GM18861 (cell line): ENCODE results near the gene DOCK11.
A peak's percentile ranks its signal among the peaks of the same experiment; 100 is the strongest.

ENCODE experiments used
- ATAC-seq: cut with Tn5 transposase; IDR thresholded peaks from one replicate; pipeline ENCODE4 v1.9.1; 2021; ENCODE audit not compliant: unreplicated experiment

The DOCK11 gene

DNA sequence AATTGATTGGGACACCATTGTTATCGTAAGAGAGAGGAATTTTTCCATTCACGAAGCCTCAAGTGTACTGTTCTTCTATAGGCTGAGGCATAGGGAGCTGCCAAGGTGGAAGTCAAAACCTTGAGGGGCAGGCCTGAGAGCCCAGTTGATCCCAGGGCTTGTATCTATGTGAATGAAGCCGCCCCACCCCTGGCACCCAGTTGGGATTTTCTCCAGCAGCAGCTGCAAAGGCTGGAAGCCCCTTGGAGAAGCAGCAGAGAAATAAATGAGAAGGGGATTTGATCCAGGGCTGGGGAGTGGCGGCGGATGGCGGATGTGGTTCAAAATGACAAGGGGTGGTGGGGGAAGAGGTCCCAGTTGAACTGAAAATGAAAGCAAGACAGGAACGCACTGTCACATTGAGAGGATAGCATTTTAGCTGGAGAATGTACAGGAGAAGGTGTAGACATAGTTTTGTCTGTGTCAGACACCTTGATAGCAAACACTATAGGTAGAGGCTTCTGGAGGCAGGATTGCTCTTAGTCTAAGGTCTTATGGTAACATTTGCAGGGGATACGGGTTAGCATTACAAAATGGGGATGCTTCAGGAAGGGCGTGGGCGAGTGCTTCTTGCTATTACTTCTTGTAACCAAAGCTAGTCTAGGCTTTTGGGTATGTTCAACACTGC is 32.6 kb downstream of the DOCK11 start:
- peak; percentile 47 for ATAC-seq

DNA sequence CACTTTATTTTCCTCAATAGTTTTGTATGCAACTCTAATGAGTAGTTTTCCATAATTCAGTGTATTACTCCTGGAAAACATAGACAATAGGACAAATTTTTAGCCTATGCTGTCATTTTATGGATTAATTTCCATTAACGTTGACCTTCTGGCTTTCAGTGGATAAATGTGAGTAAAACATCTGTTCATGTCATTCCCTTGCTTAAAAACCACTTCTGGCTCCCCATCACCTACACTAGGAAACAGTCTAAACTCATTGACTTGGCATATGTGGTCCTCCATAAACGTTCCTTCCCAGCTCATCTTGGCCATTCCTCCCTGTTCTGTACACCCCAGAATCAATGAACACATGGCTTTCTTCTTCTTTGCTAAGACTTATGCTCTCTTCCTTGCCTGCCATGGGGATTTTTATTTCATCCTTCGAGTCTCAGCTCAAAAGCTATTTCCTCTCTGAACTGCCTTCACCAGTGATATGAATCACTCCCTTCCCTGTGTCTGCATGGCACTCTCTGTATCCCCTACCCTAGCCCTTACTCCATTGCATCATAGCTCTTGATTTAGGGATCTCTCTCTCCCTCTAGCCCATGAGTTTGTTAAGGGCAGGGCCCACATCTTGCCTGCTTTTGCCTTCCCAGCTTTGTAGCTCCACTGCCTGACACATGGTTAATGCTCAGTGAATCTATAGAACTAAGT is 34.8 kb downstream of the DOCK11 start:
- no peak for ATAC-seq

DNA sequence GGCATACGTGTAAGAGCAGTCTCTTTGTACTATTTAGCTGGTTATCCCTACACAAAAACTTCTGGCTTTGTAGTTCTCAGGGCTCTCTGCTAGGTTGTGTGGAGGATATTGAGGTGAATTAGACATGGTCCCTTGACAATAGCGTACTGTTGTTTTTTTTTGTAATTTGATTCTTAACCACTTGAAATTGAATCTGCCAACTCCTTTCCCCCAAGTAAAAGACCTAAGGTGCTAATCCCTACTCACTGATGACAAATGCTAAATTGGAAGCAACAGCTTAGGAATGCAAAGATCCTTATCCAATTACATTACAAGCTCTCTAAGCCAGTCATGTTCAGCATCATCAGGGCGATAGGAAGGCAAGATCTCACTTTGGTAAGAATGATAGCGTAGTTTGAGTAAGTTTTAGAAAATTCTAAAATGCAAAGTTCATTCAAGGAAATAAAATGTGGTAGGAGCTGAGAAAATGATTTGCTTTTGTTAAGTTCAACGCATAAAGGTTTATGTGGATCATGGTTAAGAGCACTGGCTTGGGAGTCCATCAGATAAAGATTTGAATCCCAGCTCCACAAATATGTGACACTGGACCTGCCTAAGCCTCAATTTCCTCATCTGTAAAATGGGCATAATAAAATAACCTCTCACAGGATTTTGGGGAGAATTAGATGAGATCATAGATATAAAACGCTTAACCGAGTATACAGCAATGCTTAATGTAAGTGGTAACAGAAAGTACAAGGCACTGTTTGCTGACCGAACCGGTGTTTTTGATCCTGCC is 39.3 kb downstream of the DOCK11 start:
- no peak for ATAC-seq

DNA sequence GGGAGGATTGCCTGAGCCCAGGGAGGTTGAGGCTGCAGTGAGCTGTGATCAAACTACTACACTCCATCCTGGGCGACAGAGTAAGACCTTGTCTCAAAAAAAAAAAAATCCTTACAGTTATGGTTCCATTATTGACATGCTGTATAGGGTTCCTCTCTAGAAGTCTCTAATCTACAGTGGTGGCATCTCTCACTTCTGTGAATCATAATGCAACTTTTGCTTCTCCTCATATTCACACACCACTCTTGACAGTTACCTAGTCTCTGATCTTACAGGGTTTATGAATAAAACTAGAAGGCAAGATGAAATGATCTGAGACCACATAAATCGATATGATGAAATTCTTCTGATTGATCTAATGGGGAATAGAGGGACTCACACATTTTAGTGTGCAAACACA is 40.6 kb downstream of the DOCK11 start:
- peak; percentile 58 for ATAC-seq

DNA sequence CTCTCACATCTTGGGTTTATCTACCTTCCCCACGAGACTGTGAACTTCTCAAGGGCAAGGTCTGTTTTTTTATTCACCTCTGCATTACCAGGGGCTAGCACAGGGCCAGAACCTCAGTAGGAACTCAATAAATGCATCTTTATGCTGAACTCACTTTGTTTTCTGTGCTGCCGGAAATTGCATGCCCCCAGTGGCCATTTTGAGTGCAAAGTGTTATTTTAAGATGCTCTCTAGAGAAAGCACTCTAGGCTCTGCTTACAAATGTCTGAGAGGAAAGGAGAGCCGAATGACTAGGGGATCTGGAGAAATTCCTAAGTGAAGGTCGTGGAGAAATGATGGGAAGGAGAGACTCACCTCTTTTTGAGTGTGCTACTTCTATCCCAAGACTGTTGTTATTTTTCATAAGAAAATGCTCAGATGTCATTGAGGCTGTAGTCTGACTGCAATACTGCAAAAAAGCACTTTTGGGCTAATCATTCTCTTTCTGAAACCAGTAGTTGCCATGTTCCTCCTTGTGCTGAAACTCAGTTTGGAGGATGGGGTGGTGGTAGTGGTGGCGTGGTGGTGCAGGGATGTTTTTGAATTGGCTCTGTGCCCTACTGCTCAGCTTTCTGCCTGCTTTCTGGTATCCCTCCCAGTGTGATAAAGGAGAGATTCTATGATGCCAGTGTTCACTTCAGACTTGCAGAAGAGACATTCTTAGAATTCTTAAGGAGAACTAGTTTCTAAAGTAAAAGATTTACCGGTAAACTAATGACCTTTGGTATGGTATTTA is 41.3 kb downstream of the DOCK11 start:
- peak; percentile 65 for ATAC-seq

DNA sequence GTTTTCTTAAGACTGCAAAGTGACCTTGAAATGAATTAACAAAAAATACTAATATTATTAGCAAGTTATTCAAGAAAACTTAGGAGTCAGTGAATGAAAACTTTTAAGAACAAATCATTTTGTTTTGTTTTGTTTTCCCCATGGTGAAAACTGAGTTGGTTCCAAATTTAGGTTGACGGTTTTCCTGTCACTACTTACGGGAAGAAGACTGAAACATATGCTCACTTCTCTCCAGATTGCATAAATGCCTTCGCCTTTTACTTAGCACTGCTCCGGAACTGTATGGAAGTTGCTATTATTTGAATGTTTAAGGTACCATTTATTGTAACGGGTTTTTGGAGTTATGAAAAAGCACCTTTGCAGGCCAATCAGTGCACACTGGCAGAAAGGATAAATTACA is 42.8 kb downstream of the DOCK11 start:
- ATAC-seq = no peak

DNA sequence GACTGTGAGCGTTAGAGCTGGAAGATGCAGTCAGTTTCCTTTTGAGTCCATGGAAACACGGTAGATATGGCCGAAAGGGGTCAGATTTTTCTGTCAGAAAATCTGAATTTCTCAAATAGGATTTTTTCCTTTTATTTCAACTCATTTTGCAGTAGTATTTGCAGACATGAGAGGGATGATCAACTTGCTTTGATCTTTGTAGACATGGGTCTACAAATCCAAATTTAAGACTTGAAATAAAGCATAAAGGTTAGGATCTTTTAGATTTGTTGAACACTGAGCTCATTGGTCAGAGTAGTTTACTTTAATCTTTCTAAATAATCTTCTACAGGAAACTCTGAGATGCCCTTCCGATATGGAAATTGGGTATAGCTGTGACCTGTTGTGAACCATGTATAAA is 44.7 kb downstream of the DOCK11 start:
- ATAC-seq = no peak

DNA sequence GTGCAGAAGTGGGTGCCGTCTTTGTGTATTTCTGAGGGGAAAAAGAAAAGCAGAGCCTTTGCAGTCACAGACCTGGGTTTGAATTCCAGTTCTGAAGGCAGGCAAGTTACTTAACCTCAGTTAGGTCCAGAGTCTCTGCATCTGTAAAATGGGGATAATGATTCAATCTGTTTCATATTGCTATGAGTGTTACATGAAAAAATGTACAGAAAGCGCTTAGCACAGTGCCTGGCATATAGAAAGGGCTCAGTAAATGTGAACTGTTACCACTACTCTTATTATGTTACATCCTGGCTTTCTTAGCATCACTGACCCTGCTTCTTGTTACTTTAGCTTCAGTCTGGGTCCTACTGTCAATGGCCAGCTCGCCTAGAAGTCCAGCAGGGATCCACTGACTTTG is 45.9 kb downstream of the DOCK11 start:
- ATAC-seq = no peak

DNA sequence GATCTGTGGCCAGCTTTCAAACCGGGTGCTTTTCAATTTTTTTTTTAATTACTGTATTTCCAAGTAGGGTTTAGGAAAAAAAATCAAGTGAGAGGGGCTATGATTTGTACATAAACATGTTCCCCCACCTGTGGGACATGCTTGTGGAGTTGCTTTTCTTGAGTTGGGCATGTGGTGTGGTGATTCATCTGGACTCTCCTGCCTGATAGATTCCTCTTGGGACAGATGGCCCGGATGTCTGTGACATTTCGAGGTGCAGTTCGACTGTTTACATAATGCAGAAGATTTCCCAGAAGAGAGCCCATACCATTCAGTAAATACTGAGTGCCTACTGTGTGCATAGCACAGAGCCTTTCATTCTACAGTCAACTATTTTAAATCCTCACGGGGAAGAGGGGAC is 49.9 kb downstream of the DOCK11 start:
- no peak for ATAC-seq

DNA sequence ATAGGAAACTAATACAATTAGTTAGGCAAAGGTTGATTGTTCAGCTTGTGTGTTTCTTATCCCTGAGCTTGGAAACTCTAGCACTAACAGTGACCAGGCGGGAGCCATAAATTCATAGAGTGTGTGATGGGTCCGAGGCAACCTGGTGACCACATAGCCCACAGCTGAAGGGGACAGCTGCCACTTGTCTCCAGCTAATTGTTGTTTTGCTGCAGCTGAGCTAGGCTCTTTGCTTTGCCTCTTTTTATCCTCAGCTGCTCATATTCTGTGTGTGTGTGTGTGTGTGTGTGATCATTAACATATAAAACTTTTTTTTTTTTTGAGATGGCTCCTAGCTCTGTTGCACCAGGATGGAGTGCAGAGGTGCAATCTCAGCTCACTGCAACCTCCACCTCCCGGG is 53.2 kb downstream of the DOCK11 start:
- no peak for ATAC-seq

DNA sequence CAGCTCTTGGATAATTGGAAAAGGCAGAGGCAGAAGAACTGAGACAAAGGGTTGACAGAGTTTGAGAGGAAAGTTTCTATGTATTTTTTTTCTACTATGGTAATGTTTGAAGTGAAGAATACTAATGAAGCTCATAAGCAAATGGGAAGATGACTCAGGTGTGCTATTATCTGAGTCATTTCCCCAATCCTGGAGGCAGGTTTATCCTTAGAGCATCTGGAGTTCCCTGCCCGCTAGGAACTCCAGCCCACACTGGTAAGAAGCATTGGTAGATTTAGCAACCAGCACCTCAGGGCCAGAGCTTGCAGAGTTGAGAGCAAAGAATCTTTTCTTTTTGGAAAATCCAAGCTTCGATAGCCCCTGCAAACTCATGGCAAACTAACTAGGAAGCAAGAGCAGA is 55.2 kb downstream of the DOCK11 start:
- no peak for ATAC-seq

DNA sequence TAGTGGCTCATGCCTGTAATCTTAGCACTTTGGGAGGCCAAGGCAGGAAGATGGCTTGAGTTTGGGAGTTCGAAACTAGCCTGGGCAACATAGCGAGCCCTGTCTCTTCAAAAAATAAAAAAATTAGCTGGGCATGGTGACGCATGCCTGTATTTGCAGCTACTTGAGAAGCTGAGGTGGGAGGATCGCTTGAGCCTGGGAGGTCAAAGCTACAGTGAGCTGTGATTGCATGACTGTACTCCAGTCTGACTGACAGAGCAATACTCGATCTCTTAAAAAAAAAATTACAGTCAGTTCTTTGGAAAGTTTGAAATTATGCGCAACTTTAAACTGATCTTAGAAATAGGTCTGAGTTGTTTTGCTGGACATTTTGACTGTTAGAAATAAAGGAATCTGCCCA is 55.8 kb downstream of the DOCK11 start:
- no peak for ATAC-seq

DNA sequence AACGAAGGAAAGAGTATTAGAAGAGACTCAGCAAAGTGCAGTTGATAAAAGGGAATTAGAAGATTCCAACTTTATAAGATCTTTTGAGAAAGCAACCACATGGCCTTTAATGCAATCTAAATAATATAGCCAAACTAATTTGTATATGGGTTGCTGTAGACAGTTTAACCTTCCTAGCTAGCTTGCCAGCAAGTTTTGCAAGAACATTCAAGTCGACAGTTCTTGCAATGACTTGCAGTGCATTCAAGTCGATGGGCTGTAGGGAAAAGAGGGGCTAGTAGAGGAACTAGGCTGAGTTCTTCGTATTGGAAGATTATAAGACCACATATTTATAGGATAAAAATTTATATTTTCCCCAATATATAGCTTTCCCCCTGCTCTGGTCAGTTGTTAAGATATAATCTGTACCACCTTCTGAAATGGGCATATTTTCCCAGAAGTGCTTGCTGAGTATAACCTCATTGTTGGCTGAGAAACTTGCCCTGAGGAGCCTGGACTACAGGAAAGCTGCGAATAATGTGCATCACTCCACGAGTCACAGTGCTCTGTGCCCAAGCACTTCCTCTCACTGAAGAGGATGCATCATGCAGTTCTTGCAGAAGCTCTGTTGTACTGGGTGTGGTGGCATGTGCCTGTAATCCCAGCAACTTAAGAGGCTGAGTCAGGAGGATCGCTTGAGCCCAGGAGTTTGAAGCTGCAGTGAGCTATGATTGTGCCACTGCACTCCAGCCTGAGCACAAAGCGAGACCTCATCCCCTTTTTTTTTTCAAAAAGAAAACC is 56.7 kb downstream of the DOCK11 start:
- ATAC-seq = no peak

DNA sequence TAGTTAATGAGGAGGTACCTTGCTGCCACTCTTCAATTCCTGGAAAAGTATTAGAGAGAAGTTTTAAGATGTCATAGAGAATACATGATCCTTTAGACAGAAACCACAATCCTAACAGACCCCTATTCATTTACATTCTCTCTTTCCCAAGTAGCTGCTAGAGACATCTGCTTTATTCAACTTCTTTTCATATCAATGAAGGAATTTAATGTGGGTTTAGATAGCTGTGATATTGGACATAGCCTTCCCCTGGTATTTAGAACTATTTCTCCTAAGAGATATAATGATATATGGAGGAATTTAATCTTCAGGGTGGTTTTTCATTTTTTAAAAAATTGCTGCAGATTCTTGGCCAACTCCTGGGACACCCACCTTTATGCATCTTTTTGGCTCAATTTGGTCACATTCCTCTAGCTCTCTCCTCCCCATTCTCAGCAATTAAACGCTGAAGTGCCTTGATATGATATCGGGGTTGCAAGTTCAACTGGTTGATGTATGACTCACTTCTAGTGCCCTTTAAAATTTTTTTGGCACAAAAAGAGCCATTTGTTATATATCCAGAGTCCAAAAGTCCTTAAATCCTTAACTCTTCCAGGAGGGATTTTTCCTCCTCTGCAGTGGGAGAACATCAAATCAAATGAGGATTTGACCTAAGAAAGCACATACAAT is 57.6 kb downstream of the DOCK11 start:
- no peak for ATAC-seq

DNA sequence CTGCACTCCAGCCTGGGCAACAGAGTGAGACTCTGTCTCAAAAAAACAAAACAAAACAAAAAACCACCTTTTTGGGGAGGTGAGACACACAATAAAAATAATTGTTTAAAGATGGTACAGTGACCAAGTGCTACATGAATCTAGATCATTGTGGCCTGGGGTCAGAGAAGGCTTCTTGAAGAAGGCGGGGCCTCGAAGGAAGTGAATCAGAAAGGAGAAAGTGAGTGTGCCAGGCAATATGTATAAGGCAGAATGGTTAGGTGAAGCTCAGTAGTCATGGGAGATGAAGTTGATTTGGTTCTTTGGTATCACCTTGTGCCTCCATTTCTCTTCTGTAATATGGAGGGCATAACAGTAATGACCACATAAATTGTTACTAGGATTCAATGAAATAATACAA is 58.9 kb downstream of the DOCK11 start:
- ATAC-seq = no peak

DNA sequence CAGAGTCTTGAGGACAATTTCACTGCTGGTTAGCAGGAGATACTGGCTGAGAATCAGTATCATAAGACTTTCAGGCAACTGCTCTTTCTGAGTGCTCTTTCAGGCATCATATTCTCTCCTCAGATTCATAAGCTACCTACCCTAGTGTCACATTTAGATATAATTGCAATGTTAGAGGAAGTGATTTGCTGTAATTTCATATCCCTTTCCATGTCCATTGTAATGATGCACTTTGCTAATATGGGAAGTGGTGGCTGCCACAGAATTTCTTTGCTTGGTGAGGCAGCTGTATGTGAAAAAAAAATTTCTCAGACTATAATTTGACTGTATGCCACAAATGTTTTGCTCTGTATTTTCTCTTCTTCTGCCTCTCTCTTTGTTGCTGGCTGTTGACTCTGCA is 63.3 kb downstream of the DOCK11 start:
- ATAC-seq = no peak

DNA sequence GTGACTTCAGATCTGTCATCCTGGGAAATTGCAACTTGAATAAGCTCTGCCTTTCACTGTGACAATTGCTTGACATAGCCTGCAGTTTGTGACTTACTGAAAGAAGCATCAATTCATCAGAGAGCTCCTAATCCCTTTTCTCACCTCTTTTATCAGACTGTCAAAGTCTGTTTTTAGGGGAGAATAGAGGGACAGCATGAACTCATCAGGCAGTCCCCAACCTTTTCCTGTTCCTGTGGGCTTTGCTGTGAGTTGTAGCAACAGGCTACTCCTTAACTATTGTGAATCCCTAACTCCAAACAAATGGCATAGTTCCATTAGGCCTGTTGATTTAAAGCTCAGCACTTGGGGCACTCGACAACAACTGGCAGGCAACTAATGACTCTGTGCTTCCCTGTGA is 64.9 kb downstream of the DOCK11 start:
- ATAC-seq = no peak

DNA sequence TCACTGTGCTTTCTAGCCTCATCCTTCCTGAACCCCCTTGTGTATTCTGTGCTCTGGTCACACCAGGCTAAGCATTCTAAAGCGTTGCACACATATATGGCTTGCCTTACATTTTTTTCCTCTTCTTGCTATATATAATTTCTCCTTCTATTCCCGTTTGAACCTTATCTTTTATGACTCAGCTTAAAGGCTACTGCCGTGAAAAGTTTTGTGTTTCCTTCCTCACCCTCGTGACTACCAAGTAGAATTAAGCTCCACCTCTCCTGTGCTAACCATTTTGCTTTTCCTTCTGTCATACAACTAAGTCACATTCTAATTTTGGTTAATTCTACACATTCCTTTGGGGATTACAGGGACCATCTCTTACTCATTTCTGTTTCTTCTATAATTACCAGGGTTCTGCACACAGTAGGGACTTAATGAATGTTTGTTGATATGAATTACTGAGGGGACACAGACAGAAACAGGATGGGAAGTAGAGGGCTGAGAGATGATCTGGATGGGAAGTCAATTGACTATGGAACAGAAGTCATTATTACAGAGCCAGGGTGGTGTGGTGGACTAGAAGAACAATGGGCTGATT is 67.1 kb downstream of the DOCK11 start:
- no peak for ATAC-seq

DNA sequence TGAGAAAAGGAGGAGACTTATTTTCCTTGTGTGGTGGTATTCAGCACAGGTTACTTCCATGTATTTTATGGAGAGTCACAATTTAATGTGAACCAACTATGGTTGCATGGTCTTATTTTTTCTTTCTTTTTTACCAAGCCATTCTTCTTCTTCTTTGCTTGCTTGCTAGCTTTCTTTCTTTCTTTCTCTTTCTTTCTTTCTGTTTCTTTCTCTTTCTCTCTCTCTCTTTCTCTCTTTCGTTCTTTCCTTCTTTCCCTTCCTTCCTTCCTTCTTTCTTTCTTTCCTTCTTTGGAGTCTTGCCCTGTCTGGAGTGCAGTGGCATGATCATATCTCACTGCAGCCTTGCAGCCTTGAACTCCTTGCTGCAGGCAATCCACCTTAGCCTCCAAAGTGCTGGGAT is 68.9 kb downstream of the DOCK11 start:
- ATAC-seq = no peak

DNA sequence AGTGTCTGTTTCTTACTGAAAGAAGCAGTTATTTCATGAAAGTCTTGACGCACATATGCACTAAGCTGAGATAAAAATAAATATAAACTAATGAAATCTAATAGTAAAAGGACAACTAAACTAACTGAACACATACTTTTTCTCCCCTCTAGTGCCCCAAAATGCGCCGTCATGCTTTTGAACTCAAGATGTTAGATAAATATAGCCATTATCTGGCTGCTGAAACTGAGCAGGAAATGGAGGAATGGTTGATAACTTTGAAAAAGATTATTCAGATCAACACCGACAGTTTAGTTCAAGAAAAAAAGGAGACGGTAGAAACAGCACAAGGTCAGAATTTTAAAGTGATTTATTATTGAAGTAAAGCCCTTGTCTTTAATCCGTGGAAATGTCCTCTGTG is 70.2 kb downstream of the DOCK11 start:
- ATAC-seq = no peak
